Endothelial cell of hepatic sinusoid (primary cell): Measurements from ENCODE around the gene CACNG6.

Source experiments
- in situ Hi-C: cut with HindIII; loops from 2 replicates; pipeline ENCODE4 v1.10.0; 2017; ENCODE audit warnings: low sequenced_read_pairs

Gene CACNG6

DNA sequence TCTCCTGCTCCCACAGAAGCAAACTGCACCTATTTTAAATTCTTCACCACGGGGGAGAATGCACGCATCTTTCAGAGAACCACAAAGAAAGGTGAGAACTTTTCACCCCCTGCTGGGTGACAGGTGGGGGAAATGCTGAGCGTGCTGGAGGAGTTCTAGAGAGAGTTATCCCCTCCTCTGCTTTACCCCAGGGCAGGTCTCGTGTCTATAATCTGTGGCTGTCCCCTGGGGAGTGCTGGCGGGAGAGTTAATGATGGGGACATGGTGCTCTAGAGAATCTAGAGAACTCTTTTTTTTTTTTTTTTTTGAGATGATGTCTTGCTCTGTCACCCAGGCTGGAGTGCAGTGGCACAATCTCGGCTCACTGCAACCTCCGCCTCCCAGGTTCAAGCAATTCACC lies 6.8 kb downstream of the CACNG6 start:
- in situ Hi-C loops, result no loop called here

- in situ Hi-C loops, result no loop called here
Observed at GRCh38 chr19:53999694-54000093, 8.3 kb downstream of the CACNG6 start.

DNA sequence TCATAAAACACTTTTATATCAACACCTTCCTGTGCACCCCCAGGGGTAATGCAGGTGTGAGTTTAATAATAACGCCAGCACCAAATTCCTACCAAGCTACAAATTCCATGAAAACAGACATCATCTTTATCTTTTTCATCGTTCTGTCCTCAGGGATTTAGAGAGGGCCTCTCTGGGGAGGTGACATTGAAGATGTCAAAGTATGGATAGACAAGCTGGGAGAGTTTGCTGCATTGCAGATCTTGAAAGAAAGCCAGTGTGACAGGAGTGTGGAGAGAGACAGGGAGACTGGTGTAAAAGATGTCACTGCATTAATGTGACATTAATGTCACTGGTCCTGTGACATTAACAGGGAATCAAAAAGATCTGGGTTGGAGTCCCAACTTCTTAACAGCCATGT lies 10.1 kb downstream of the CACNG6 start:
- in situ Hi-C loops, result no loop called here

DNA sequence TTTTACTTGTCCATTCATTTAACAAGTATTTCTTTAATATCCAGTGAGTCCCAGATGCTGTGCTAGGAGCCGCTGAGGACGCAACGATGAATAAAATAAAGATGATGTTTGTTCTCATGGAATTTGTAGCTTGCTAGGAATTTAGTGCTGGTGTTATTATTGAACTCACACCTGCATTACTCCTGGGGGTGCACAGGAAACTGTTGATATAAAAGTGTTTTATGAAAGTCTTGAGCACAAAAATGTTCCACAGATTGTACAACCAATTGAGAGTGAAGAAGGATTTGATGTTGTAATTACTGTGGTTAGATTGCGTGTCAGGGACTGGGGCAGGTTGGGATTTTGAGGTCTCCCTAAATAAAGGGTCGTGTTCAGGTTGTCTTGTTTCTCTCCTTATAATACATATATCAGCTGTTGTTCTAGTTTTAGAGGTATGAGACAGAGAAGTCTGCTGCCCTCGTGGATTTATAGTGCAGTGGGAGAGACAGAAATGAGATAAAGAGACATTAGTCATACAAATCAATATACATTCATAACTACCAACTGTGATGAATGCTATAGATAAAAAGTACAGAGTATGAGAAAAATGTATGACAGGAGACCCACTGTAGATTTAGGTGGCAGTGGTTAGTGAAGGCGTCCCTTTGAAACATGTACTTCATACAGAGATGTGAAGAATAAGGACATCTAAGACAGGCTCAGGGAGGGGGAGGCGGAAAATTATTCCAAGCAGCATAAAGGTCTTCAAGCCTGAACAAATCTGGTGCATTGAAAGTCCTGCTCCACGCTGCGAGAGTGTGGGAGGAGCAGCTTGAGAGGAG lies 11.3 kb downstream of the CACNG6 start:
- in situ Hi-C loops, result no loop called here

DNA sequence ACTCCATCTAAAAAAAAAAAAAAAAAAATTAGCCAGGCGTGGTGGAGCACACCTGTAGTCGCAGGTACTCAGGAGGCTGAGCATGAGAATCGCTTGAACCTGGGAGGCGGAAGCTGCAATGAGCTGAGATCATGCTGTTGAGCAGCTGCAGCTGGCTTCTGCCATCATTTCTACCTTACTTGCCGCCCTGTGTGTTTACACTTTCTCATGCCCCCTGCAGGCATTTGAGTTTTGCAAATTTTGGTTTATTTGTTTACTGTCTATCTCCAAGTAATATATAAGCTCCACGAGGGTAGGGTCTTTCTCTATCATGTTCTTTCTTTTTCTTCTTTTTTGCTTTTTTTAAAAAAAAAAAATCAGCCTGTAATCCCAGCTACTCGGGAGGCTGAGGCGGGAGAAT lies 18.0 kb downstream of the CACNG6 start:
- in situ Hi-C loops, result no loop called here

DNA sequence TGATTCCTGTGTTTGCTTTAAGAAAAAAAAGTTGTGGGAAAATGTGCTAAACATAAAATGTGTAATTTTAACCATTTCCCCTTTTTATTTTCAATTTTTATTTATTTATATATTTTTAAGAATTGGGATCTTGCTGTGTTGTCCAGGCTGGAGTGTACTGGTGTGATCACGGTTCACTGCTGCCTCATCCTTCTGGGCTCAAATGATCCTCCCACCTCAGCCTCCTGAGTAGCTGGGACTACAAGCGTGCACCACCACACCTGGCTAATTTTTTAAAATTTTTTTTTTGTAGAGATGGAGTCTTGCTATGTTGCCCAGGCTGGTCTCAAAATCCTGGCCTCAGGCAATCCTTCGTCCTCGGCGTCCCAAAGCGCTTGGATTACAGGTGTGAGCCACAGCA lies 19.0 kb downstream of the CACNG6 start:
- in situ Hi-C loops, result no loop called here

- in situ Hi-C loops, result no loop called here
Observed at GRCh38 chr19:54011507-54012211, 20.2 kb downstream of the CACNG6 start.

DNA sequence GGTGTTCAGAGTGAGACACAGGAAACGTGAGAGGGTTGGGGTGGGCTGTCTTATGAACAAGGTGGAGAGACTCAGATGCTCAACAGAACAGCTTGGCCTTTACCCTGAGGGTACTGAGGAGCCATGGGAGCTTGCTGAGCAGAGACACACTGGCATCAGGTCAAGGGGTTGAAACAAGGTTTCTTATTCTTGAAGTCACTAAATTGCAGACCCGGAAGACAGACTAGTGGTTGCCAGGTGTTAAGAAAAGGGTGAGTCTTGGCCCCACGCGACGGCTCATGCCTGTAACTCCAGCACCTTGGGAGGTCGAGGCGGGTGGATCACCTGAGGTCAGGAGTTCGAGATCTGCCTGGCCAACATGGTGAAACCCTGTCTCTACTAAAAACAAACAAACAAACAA lies 22.4 kb downstream of the CACNG6 start:
- in situ Hi-C loops, result no loop called here

GRCh38 chr19:54014920-54015560 lies 23.6 kb downstream of the CACNG6 start:
- in situ Hi-C loops, result no loop called here

- in situ Hi-C loops, result no loop called here
Observed at GRCh38 chr19:54017261-54017660, 25.8 kb downstream of the CACNG6 start.

GRCh38 chr19:54021363-54021762 lies 29.9 kb downstream of the CACNG6 start:
- in situ Hi-C loops, result no loop called here

DNA sequence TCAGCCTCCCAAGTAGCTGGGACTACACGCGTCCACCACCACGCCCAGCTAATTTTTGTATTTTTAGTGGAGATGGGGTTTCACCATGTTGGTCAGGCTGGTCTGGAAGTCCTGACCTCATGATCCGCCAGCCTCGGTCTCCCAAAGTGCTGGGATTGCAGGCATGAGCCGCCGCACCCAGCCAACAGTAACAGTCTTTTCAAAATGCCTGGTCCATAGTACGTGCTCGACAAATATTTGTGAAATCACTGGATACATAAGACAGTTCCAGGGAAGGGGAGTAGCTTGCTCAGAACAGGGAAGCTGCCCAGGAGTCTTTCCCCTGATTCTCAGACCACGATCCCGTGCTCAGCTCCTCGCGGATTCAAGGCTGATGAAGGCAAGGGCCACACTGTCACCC lies 30.5 kb downstream of the CACNG6 start:
- in situ Hi-C loops, result no loop called here

DNA sequence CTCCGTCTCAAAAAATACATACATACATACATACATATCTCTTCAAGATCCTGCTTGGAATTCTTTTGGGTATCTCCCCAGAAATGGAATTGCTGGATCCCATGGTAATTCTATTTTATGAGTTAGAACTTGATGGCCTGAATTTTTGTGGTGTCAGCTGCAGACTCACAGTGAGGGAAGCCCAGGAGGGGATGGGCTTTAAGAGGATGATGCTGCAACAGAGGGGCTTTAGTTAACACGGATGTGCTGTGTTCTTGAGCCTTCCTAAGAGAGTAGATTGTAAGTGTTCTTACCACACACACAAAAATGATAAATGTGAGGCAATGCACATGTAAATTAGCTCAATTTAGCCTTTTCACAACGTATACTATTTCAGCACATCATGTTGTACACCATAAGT lies 31.8 kb downstream of the CACNG6 start:
- in situ Hi-C loops, result no loop called here

- in situ Hi-C loops, result loop anchor here (25.0 kb wide), 2 partner anchors 112 to 237 kb away; partner anchors contain the start of gene CACNG7
Observed at GRCh38 chr19:54024660-54025059, 33.2 kb downstream of the CACNG6 start.

GRCh38 chr19:54026656-54027055 lies 35.2 kb downstream of the CACNG6 start:
- in situ Hi-C loops, result loop anchor here (25.0 kb wide), 2 partner anchors 114 to 239 kb away; partner anchors contain the start of gene CACNG7

DNA sequence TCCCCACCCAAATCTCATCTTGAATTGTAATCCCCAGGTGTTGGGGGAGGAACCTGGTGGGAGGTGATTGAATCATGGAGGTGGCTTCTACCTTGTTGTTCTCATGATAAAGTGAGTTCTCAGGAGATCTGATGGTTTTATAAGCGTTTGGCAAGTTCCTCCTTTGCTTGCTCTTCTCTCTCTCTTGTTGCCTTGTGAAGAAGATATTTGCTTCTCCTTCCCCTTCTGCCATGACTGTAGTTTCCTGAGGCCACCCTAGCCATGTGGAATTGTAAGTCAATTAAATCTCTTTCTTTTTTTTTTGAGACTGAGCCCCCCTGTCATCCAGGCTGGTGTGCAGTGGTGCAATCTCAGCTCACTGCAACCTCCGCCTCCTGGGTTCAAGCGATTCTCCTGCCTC lies 37.9 kb downstream of the CACNG6 start:
- in situ Hi-C loops, result loop anchor here (25.0 kb wide), 2 partner anchors 117 to 242 kb away; partner anchors contain the start of gene CACNG7

- in situ Hi-C loops, result loop anchor here (25.0 kb wide), 2 partner anchors 118 to 243 kb away; partner anchors contain the start of gene CACNG7
Observed at GRCh38 chr19:54029930-54030490, 38.6 kb downstream of the CACNG6 start.

DNA sequence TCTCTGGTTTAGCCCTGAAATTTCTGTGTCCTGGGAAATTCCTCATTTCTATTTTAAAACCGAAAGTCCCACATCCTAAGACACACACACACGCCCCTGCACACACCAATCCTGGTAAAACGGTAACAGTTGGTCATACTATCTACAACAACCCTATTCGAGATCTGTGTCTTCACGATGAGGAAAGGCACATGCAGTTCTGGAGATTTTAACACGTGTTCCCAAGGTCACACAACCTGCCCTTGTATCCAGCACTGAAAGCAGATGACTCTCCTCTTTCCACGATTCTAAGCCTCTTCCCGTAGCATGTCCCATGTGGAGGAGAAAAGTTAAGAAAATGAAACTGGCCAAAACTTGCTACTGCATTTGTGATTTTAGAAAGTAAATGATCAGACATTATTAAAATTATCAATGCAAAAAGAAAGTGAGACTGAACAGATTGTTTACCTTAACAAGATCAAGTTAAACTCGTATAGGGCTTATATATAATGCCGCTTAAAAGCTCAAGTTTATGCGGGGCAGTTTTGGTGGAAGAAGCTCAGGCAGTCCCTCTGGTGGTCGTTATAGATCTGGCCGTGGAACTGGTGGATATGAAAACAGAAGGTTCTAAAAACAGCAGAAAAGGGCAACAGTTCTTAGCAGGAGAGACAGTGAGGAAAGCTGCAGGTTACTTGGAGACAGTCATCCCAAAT lies 39.6 kb downstream of the CACNG6 start:
- in situ Hi-C loops, result loop anchor here (25.0 kb wide), 2 partner anchors 119 to 244 kb away; partner anchors contain the start of gene CACNG7

DNA sequence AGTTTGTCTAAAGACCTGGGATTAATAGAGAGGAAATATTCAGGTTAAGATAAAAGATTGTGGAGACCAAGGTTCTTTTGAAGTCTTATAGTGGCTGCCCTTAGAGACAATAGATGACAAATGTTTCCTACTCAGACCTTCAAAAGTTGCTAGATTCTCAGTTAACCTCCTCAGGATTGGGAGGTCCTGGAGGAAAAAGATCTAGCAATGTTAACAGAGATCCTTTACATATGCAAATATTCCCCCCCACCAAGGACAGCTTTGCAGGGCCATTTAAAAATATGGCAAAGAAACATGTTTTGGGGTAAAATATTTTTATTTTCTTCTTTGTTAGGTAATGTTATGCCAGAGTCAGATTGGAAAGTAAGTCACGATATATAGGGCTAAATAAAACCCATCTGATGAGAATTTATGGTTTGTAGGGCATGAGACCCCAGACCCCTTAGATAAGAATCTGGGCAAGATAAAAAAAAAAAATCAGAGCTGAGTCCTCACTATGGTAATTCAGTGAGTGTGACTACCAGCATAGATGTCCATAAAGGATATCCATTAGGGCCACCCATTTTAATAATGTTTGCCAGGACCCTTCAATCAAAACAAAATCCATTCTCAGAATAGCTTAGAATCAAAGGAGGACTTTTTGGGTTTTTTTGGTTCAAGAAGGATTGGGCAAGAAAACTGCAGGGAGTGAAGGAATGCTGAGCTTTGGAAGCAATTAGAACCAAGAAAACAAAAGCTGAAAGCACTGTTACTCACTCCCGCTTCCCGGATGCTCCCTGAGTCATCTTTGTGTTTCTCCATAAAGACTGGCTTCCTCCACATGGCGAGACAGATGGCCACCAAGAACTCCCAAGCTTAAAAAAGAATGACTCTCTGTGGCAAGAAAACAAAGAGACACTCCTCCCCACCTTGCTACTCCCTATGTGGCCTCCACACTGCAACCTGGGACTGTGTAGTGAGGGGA lies 44.1 kb downstream of the CACNG6 start:
- in situ Hi-C loops, result loop anchor here (5.0 to 25.0 kb wide), 3 partner anchors 68 to 248 kb away; partner anchors contain the start of gene CACNG7
